Raji (cell line): ENCODE measurements around the gene CTAGE6.
"Not testable (repeated sequence)": the region's sequence is repeated elsewhere in the genome, so short reads cannot be mapped to it uniquely, and the experiment has no call there.

Experiments used
- POLR2A ChIP-seq: IDR thresholded peaks from 2 replicates; pipeline ENCODE4 v1.6.1; 2011; ENCODE audit warnings: low read depth, low read length, control low read depth; ENCODE audit not compliant: insufficient read depth

Gene CTAGE6

GRCh38 chr7:143757596-143757995, at the start of gene CTAGE6:
Gene CTAGE6 (minus strand): TSS chr7:143757696. CDS start chr7:143757658, 38 bp downstream.
- TF ChIP-seq POLR2A, result not testable (repeated sequence)

GRCh38 chr7:143735962-143736361, 21.5 kb downstream of the CTAGE6 start:
- TF ChIP-seq POLR2A, result no peak

GRCh38 chr7:143733876-143734275, 23.6 kb downstream of the CTAGE6 start:
- TF ChIP-seq POLR2A, result no peak

- TF ChIP-seq POLR2A, result no peak
These were observed 29.1 kb downstream of the CTAGE6 start for GRCh38 chr7:143728333-143728862.
